Fibroblast of skin of left quadriceps (primary cell): Measurements from ENCODE around the gene SH3BP2.

Source experiments
- DNase-seq, 2 experiments: peaks; one replicate each; pipeline ENCODE4 v3.0.0-alpha.2; 2013; ENCODE audit warnings: low read depth in 2 of 2

The SH3BP2 gene

GRCh38 chr4:2878346-2878745, 85.5 kb downstream of the SH3BP2 start:
- DNase-seq = no peak

GRCh38 chr4:2879026-2879425, 86.1 kb downstream of the SH3BP2 start:
- no peak for DNase-seq

GRCh38 chr4:2881431-2881830, 88.5 kb downstream of the SH3BP2 start:
- DNase-seq = no peak

GRCh38 chr4:2882341-2882740, 89.5 kb downstream of the SH3BP2 start:
- DNase-seq = no peak

- DNase-seq = no peak
These were observed 93.3 kb downstream of the SH3BP2 start for GRCh38 chr4:2886161-2886560.

- DNase-seq = no peak
These were observed 93.7 kb downstream of the SH3BP2 start for GRCh38 chr4:2886622-2887021.

GRCh38 chr4:2887343-2887742, 94.5 kb downstream of the SH3BP2 start:
- no peak for DNase-seq

- no peak for DNase-seq
These were observed 96.0 kb downstream of the SH3BP2 start for GRCh38 chr4:2888886-2889285.
